Breast epithelium (tissue), 3 donors: Measurements from ENCODE around the gene IDE.

Experiments
- POLR2A ChIP-seq: fragments of 450-650 bp; IDR thresholded peaks from one replicate; pipeline ENCODE4 v1.6.1; 2016; ENCODE audit warnings: antibody characterized with exemption, mild to moderate bottlenecking, moderate library complexity
- POLR2AphosphoS5 ChIP-seq, 3 donors: sonication (generic); formaldehyde crosslinking; IDR thresholded peaks; one replicate each; pipeline ENCODE4 v1.6.1; 2017; ENCODE audit warnings: antibody characterized with exemption in 3 of 3
- TF ChIP-seq, protein P1 (sequence below), 3 donors: fragments of 450-650 bp; IDR thresholded peaks; one replicate each; pipeline ENCODE4 v1.5.1; 2016 to 2017; ENCODE audit warnings: antibody characterized with exemption in 3 of 3, mild to moderate bottlenecking in 3 of 3, moderate library complexity in 3 of 3

DNA sequence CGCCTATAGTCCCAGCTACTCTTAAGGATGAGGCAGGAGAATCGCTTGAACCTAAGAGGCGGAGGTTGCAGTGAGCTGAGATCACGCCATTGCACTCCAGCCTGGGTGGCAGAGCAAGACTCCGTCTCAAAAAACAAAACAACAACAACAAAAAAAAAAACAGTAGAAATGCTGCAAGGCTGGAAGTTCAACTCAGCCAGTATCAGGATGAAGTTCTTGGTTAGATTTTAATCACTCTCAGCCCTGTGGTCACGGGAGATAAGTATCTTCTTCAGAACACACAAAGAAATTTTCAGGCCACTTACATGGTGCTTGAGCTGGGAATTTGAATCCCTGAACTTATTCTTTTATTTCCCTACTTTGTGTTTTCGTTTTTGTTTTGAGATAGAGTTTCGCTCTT lies 162.5 kb downstream of the IDE start:
- TF ChIP-seq, protein P1, sequence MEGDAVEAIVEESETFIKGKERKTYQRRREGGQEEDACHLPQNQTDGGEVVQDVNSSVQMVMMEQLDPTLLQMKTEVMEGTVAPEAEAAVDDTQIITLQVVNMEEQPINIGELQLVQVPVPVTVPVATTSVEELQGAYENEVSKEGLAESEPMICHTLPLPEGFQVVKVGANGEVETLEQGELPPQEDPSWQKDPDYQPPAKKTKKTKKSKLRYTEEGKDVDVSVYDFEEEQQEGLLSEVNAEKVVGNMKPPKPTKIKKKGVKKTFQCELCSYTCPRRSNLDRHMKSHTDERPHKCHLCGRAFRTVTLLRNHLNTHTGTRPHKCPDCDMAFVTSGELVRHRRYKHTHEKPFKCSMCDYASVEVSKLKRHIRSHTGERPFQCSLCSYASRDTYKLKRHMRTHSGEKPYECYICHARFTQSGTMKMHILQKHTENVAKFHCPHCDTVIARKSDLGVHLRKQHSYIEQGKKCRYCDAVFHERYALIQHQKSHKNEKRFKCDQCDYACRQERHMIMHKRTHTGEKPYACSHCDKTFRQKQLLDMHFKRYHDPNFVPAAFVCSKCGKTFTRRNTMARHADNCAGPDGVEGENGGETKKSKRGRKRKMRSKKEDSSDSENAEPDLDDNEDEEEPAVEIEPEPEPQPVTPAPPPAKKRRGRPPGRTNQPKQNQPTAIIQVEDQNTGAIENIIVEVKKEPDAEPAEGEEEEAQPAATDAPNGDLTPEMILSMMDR (IDR thresholded peaks at IDR 0.05): no peak
- TF ChIP-seq POLR2A (no peak), POLR2AphosphoS5 (IDR thresholded peaks at IDR 0.05) (no peak)
